NT2/D1 (cell line): ENCODE results near the gene ABHD4.

Experiments used
- SUZ12 ChIP-seq: IDR thresholded peaks from 2 replicates; pipeline ENCODE4 v1.6.1; 2011; ENCODE audit not compliant: insufficient read length, insufficient read depth; ENCODE audit errors: extremely low read depth
- ZNF274 ChIP-seq: IDR thresholded peaks from 2 replicates; pipeline ENCODE4 v1.6.1; 2011; ENCODE audit warnings: mild to moderate bottlenecking, low read depth, low read length

DNA sequence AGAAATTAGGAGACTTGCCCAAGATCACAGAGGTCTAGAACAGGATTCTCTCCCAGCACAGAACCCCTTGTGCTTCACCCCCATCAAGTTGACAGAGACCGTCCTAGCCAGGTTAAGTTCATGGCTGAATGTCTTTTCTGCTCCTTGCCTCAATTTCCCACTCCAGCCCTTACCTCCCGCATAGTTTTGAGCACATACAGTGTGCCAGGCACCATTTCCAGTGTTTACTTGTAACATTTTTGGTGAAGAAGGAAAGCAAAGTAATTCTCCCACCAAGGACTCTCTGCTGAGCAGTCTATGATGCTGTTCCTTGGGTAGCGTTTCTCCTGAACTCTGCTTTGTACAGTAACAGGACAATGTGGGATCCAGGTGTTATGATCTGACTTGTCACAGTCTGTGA is 1.2 kb downstream of the ABHD4 start:
- TF ChIP-seq ZNF274: no peak
- no peak for TF ChIP-seq SUZ12
